RWPE1 (cell line): ENCODE results near the gene KRT36.

Experiments
- CTCF ChIA-PET: fragments of 350-600 bp; sonication (Branson Sonifier 250); formaldehyde crosslinking; extraction: SDS; loops from one replicate; lab custom pipeline; 2021; lab: Yijun Ruan, JAX
- POLR2A ChIA-PET: fragments of 400-600 bp; formaldehyde crosslinking; extraction: SDS; loops from one replicate; lab custom pipeline; 2020; ENCODE audit warnings: antibody characterized with exemption; ENCODE audit not compliant: low non-redundant PET; lab: Yijun Ruan, JAX
- DNase-seq: peaks from one replicate; pipeline ENCODE4 v3.0.0; 2012; ENCODE audit warnings: low spot score
- H3K27ac ChIP-seq: fragments of 450-650 bp; 2 replicates; pipeline ENCODE4 v1.5.1; 2017
- TF ChIP-seq, protein P1 (sequence below): fragments of 450-650 bp; conservative IDR thresholded peaks from 2 replicates; pipeline ENCODE4 v1.5.1; 2017; ENCODE audit warnings: low read depth, mild to moderate bottlenecking

Gene KRT36

DNA sequence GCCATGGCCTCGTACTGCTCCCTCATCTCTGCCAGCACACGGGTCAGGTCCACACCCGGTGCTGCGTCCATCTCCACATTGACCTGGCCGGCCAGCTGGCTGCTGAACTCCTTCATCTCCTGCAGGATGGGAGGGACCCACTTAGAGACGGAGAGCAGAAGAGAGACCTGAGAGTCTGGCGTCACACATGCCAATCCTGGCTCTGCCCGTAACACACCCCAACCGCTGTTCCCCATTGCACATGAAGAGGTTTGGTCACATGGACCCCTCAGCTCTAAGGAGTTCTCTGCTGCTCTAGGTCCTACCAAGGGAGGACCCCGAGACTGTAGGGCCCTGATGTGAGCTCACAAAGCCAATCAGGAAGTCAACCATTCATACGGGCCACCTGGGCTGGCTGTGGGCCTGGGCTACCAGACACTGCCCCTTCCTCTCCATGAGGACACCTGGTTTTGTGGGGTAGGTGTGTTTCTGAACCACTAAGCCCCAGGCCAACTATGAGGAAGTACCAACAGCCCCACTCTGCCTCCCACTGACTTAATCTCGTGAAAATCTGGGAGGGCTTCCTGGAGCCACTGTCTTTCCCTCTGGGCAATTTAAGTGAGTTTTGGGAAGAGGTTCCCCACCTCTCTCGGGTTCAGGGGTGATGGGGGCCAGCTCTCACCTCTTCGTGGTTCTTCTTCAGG lies 26.6 kb upstream of the KRT36 start:
- TF ChIP-seq, protein P1, sequence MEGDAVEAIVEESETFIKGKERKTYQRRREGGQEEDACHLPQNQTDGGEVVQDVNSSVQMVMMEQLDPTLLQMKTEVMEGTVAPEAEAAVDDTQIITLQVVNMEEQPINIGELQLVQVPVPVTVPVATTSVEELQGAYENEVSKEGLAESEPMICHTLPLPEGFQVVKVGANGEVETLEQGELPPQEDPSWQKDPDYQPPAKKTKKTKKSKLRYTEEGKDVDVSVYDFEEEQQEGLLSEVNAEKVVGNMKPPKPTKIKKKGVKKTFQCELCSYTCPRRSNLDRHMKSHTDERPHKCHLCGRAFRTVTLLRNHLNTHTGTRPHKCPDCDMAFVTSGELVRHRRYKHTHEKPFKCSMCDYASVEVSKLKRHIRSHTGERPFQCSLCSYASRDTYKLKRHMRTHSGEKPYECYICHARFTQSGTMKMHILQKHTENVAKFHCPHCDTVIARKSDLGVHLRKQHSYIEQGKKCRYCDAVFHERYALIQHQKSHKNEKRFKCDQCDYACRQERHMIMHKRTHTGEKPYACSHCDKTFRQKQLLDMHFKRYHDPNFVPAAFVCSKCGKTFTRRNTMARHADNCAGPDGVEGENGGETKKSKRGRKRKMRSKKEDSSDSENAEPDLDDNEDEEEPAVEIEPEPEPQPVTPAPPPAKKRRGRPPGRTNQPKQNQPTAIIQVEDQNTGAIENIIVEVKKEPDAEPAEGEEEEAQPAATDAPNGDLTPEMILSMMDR: no peak
- POLR2A ChIA-PET: no interaction called here
- H3K27ac ChIP-seq: peak overlapping the region; percentile 98
- DNase-seq: no peak
- CTCF ChIA-PET: no interaction called here

DNA sequence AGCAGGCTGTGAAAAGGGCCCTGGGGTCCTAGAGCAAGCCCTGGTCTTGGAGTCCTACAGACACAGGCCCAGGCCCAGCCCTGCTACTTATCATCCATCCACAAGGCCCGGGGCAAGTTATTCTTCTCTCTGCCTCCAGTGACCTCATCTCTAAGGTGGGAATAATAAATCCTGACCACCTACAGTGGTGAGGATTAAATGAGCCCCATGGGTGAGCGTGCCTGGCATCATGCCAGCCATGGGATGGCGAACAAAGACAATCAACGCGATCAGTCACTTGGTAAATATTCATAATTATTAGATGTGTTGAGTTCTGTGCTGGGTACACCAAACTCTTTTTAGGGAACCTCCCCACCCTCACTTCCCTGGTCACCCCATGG lies 23.4 kb upstream of the KRT36 start:
- TF ChIP-seq, protein P1: no peak
- peak overlapping the region; percentile 98 for H3K27ac ChIP-seq
- DNase-seq: no peak
- ChIA-PET CTCF (no interaction called here), POLR2A (no interaction called here)

DNA sequence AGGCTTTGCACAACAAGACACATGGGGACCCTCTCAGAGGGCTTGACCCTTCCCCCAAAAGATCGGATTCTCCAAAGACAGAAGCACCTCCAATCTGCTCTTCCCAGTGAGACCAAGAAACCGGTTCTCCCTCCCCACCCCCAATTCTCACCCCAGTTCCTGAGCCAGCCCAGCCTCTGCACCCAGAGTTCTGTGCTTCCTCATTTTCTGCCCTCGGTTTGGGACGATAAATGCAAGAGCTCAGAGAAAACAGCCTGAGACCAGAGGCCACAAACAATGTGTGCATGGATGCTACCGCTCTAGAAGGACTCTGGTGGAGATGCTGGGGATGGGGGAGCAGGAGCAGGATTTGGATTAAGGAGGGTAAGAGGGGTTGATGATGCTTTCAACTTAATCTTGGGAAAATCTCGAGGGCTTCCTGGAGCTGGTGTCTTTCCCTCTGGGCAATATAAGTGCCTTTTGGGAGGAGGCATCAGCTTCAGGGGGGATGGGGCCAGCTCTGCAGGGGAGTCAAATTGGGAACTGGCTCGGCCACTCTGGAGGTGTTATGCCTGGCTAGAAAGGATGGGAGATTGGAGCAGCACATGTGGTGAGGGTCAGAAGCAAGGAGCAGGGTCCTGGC lies 22.9 kb upstream of the KRT36 start:
- POLR2A ChIA-PET: no interaction called here
- H3K27ac ChIP-seq: peak overlapping the region; percentile 98
- TF ChIP-seq, protein P1: no peak
- DNase-seq: no peak
- CTCF ChIA-PET: interaction anchor here (1.3 kb wide), 1 partner anchor 37 kb away, joined by 4 read pairs; no protein-coding TSS in a partner anchor

DNA sequence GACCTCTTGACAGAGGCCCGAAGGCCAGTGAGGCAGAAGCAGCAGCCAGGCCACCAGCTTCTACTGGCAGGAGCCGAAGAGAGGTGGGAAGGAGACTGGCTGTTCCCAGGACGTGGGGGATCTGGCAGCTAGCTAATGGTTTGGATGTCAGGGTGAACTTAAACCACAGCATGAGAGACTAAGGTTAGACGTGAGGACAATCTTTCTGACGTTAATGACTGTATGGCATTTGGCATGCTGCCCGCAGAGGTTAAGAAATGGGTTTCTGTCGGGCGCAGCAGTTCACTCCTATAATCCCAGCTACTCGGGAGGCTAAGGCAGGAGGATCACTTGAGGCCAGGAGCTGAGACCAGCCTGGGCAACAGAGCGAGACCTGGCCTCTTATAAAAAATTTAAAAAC lies 22.0 kb upstream of the KRT36 start:
- POLR2A ChIA-PET: no interaction called here
- no peak for DNase-seq
- TF ChIP-seq, protein P1: no peak
- CTCF ChIA-PET: interaction anchor here (0.6 to 1.3 kb wide), 3 partner anchors 38 to 206 kb away, joined by 4 read pairs; no protein-coding TSS in a partner anchor
- H3K27ac ChIP-seq: peak overlapping the region; percentile 98

DNA sequence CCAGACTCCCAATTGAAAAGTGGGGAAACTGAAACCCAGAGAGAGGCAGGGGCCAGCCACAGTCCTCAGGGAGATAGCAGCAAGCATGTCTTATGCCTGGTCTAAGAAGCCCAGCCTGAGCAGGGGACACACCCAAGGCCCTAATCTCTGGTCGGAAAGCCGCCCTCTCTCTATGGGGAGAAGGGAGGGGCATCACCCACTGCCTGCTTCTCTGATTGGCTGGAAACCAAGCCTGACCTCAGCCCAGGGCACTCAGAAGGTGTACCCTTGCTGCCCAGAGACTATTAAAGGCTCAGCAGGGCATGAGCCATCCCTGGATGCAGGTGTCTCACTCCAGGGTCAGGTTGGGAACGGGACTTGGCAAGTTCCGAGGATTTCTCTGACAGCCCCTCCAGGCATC lies 21.4 kb upstream of the KRT36 start:
- CTCF ChIA-PET: interaction anchor here (0.6 kb wide), 2 partner anchors 88 to 206 kb away, joined by 4 read pairs; no protein-coding TSS in a partner anchor
- TF ChIP-seq, protein P1: no peak
- DNase-seq: no peak
- POLR2A ChIA-PET: interaction anchor here (1.1 kb wide), 1 partner anchor 11 kb away, joined by 3 read pairs; no protein-coding TSS in a partner anchor
- peak overlapping the region; percentile 98 for H3K27ac ChIP-seq

DNA sequence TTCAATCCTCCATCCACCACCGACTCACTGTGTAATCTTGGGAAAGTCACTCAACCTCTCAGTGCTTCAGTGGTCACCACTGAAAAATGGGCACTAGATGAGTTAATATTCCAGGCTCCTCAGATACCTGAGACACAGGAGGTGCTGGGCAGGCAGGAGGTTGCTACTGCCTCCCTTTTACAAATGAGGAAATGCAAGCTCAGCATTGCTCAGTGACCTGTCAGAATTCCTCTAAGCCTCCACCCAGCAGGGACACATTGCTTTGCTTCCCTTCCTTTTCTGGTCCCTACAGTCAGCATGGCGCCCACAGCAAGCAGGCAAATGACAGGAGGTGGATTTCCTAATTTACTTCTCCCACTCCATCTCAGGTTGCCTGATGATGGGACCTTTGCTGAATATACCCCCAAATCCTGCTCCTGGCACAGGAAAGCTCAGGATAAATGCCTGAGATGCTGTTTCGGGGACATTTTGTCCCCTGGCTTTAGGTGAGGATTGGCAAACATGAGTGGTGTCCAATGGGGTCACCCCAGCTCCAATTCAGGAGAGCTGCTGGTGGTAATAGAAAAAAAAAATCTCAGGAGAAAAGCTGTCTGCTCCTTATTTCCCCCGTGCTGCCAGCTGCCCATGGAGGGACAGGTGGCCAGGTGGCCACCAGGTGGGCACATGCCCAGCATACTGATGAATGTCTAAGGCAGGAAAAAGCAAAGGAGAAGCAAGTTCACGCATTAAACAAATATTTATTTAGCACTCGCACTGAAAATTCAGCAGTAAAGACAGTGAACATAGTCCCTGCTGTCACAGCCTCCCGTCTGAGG lies 20.7 kb upstream of the KRT36 start:
- CTCF ChIA-PET: interaction anchor here (0.6 to 1.0 kb wide), 2 partner anchors 88 to 93 kb away, joined by 3 to 4 read pairs; no protein-coding TSS in a partner anchor
- TF ChIP-seq, protein P1: no peak
- POLR2A ChIA-PET: interaction anchor here (0.5 to 1.1 kb wide), 3 partner anchors 11 to 692 kb away, joined by 3 to 4 read pairs (median 3); no protein-coding TSS in a partner anchor
- no peak for DNase-seq
- H3K27ac ChIP-seq: peak overlapping the region; percentile 98
